Limb (tissue), 2 donors: ENCODE results near the gene POLN.
"Not testable (repeated sequence)": the region's sequence is repeated elsewhere in the genome, so short reads cannot be mapped to it uniquely, and the experiment has no call there.

Source experiments
- DNase-seq, 2 donors: peaks; one replicate each; pipeline ENCODE4 v3.0.0-alpha.2; 2016; ENCODE audit errors: extremely low spot score in 2 of 2

Gene POLN

GRCh38 chr4:2220016-2220630 lies 21.8 kb downstream of the POLN start:
- peak; percentile 76 to 84 for DNase-seq

- DNase-seq: no peak
Observed at GRCh38 chr4:2219233-2219760, 22.6 kb downstream of the POLN start.

- no peak for DNase-seq
Observed at GRCh38 chr4:2218436-2218835, 23.5 kb downstream of the POLN start.

GRCh38 chr4:2217726-2218125 lies 24.2 kb downstream of the POLN start:
- no peak for DNase-seq

GRCh38 chr4:2212831-2213230 lies 29.1 kb downstream of the POLN start:
- DNase-seq: no peak

- not testable (repeated sequence) for DNase-seq
Observed at GRCh38 chr4:2202789-2203188, 39.1 kb downstream of the POLN start.

- no peak for DNase-seq
Observed at GRCh38 chr4:2194496-2194895, 47.4 kb downstream of the POLN start.

- DNase-seq: no peak
Observed at GRCh38 chr4:2193326-2193725, 48.6 kb downstream of the POLN start.

GRCh38 chr4:2186865-2187172 lies 55.1 kb downstream of the POLN start:
- DNase-seq: no peak

GRCh38 chr4:2186133-2186864 lies 55.6 kb downstream of the POLN start:
- no peak for DNase-seq

- DNase-seq: no peak
Observed at GRCh38 chr4:2183394-2183793, 58.5 kb downstream of the POLN start.

- no peak for DNase-seq
Observed at GRCh38 chr4:2182994-2183393, 58.9 kb downstream of the POLN start.

GRCh38 chr4:2180410-2180809 lies 61.5 kb downstream of the POLN start:
- DNase-seq: no peak

GRCh38 chr4:2179717-2180116 lies 62.2 kb downstream of the POLN start:
- no peak for DNase-seq

GRCh38 chr4:2178986-2179385 lies 62.9 kb downstream of the POLN start:
- no peak for DNase-seq

- no peak for DNase-seq
Observed at GRCh38 chr4:2177443-2178093, 64.4 kb downstream of the POLN start.

- no peak for DNase-seq
Observed at GRCh38 chr4:2175990-2176698, 65.8 kb downstream of the POLN start.

- DNase-seq: no peak
Observed at GRCh38 chr4:2174061-2174460, 67.9 kb downstream of the POLN start.

- no peak for DNase-seq
Observed at GRCh38 chr4:2172627-2173231, 69.2 kb downstream of the POLN start.

GRCh38 chr4:2172161-2172560 lies 69.8 kb downstream of the POLN start:
- DNase-seq: no peak

GRCh38 chr4:2168469-2169319 lies 73.2 kb downstream of the POLN start:
- no peak for DNase-seq
